NOMO-1 treated with dmso at 0.1 percent for 144 hours (cell line): ENCODE data around the gene MORC3.
"Not testable (repeated sequence)": the region's sequence is repeated elsewhere in the genome, so short reads cannot be mapped to it uniquely, and the experiment has no call there.

Experiments used
- DNase-seq: peaks from one replicate; lab custom pipeline; 2025; ENCODE audit not compliant: unreplicated experiment; lab: John Stamatoyannopoulos, UW

Gene MORC3

DNA sequence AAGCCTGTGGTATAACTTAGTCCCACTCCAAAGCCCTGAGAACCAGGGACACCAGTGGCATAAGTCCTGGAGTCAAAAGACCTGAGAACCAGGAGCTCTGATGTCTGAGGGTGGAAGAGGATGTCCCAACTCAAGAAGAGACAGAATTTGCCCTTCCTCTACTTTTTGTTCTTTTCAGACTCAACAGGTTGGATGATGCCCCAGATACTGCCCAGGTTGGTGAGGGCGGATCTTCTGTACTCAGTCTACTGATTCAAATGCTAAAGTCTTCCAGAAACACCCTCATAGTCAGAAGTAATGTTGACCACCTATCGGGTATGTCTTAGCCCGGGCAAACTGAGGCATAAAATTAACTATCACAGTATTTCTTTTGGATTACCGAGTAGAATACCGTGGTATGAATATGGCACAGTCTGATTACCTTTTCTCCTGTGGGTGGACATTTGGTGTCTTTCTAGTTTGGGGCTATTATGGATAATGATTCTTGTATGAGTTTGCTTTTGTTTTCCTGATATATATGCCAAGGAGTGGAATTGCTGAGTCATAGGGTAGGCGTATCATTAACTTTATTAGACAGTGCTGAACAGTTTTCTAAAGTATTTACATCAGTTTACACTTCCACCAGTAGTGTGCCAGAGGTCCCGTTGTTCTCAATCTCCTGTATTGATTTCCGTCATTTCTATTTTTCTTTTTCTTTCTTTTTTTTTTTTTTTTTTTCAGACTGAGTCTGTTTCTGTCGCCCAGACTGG, 62.0 kb downstream of the MORC3 start:
- DNase-seq: no peak

GRCh38 chr21:36382722-36383121, 62.7 kb downstream of the MORC3 start:
- DNase-seq: not testable (repeated sequence)

DNA sequence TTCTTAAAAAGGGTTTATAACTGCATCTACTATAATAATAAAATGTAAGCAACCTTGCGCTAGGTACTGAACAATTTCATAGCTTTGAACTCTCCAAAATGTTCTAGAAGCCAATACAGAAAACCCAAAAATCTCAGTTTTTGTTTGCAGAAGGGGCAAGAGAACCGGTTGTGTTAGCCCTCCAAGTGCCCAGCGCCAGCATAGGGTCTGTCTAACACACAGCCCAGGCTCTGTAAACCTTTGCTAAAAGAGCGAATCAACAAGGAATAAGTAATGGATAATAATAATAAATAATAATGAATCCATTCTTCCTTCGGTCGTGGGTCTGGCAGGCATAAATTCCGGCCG, 64.9 kb downstream of the MORC3 start:
- no peak for DNase-seq

DNA sequence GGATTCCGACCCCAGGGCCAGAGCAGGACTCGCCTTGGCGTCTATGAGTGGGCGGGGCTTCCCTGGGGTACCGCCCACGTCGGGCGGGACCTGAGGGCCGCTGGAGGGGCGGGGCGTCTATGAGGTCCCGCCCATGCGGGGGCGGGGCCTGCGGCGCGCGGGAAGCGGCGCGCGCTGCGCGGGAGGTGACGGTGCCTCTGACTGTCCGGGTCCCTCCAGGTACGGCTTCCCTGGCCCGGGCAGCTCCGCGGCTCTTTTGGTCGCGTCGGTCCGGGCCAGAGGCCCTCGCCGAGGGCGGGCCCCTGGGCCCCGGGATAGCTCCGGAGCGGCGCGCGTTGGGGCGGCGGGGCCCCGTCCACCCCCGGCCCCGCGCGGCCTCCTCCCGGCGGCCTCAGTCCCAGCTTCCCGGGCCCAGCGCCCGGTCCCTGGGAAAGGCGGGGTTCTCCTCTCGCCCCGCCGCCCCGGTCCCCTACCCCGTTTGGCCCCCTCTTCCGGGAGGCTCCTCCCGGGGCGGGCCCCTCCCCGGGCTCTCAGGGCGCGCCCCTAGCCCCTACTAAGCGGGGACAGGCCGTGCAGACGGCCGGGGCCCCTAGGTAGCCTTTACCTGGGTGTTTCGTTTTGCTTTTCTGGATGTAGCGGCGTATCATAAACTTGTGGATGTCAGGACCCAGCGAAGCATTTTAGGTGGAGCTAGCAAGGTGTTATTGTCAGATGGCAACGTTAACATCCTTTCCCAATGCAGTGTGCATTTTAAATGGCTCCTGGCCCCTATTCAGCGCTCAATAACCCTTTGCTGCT, 65.4 kb downstream of the MORC3 start, which contains the start of gene CHAF1B:
Gene CHAF1B (plus strand): TSS at position 160 of the 798 bp plus-strand sequence. CDS start 745 bp downstream, outside the sequence.
- DNase-seq: peak; percentile 22

- no peak for DNase-seq
These were observed 66.1 kb downstream of the MORC3 start for GRCh38 chr21:36386031-36386642.

DNA sequence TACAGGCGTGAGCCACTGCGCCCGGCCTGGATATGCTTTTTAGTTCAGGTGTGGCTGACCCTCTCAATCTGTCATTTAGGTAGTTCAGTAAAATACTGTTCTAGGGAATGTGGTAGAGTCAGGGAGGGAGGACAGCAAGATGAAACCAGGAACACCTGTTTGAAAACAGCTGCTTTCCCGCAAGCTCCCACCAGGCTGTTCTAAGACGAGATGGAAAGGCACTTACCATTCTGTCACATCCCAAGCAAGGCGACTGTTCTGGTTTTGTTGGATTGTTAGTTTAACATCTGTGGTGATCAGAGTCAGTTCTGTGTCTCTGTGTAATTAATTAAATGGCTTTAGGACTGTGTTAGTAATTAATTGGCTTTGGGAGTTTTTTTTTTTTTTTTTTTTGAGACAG, 68.1 kb downstream of the MORC3 start:
- no peak for DNase-seq

- no peak for DNase-seq
These were observed 68.8 kb downstream of the MORC3 start for GRCh38 chr21:36388835-36389234.

DNA sequence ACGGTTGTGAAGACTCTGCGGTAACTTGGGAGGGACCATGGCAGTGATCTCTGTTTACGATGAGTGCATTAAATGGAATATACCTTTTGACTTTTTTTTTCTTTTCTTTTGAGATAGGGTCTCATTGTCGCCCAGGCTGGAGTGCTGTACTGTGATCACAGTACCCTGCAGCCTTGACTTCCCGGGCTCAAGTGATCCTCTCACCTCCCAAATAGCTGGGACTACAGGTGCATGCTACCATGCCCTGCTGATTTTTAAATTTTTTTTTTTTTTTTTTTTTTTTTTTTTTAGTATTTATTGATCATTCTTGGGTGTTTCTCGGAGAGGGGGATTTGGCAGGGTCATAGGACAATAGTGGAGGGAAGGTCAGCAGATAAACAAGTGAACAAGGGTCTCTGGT, 71.7 kb downstream of the MORC3 start:
- DNase-seq: not testable (repeated sequence)

DNA sequence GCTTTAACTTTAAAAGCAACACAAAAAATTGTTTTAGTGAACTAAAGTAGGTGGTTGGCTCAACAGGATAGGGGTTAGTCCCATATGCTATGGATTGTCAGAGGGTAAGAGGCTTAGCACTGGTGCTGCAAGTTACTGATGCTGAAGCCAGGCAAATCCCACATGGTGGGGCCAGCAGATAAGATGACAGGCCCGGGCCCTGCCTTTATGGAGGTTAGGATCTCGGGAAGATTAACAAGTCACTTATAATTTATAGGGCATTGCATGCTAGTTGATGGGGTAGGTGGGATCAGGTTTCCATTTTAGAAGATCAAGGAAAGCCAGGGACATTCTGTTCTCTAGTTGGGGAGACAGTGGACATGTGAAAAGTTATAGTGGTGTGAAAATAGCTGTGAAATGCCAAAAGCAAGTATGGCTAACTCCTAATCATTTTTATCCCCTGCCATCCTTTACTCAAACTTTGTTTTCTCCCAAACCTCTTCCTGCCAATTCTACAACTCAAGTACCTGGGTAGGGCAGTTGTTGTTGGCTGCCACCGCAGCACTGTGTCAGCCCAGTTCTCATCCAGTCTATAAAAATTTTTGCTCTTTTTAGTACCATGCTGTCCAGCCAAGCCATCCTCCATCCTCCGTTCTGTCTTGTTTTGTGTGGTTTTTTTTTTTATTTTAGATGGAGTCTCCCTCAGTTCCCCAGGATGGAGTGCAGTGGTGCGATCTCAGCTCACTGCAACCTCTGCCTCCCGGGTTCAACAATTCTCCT, 75.5 kb downstream of the MORC3 start:
- DNase-seq: no peak

- DNase-seq: no peak
These were observed 76.3 kb downstream of the MORC3 start for GRCh38 chr21:36396325-36396724.

- DNase-seq: no peak
These were observed 77.0 kb downstream of the MORC3 start for GRCh38 chr21:36396971-36397370.

GRCh38 chr21:36397606-36398005, 77.6 kb downstream of the MORC3 start:
- no peak for DNase-seq

DNA sequence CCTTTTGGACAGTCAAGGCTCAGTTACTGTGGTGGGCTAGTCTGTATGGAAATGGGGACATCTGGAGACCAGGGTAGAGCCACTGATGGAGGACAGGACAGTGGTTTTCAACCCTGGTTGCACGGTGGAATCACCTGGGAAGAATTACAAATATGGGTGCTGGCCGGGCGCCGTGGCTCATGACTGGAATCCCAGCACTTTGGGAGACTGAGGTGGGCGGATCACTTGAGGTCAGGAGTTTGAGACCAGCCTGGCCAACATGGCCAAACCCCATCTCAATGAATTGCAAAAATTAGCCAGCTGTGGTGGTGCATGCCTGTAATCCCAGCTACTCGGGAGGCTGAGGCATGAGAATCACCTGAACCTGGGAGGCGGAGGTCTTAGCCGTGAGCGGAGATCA, 79.7 kb downstream of the MORC3 start:
- not testable (repeated sequence) for DNase-seq

- no peak for DNase-seq
These were observed 80.7 kb downstream of the MORC3 start for GRCh38 chr21:36400719-36401118.

DNA sequence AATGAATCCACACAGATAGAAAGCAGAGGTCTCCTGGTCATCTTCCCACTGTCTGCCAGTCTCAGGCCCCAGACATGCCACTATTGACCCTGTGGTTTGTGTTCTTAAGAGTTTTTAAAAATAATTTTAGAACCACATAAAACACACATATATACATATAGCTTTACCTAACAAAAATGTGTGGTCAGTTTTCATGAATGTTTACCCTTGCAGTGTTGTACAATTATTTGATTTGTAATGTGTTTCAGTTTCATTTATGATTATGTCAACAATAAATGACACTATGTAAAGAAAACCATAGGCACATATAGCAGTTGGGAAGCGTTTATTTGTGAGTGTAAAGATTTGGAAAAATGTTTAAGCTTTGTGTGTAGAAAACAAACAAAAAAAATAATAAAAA, 82.3 kb downstream of the MORC3 start:
- DNase-seq: no peak

GRCh38 chr21:36403713-36404112, 83.7 kb downstream of the MORC3 start:
- DNase-seq: no peak

GRCh38 chr21:36408568-36408967, 88.6 kb downstream of the MORC3 start:
- no peak for DNase-seq

- no peak for DNase-seq
These were observed 91.3 kb downstream of the MORC3 start for GRCh38 chr21:36411301-36411700.

DNA sequence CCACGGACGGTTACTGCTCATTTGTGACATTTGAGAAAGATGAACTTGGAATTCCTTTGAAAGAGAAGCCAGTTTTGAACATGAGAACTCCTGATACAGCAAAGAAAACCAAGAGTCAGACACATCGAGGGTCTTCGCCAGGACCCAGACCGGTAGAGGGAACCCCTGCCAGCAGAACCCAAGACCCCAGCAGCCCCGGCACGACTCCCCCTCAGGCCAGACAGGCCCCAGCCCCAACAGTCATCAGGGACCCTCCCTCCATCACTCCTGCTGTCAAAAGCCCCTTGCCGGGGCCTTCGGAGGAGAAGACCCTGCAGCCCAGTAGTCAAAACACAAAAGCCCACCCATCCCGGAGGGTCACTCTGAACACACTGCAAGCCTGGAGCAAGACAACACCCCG, 92.9 kb downstream of the MORC3 start:
- DNase-seq: no peak

- no peak for DNase-seq
These were observed 95.4 kb downstream of the MORC3 start for GRCh38 chr21:36415375-36415774.

GRCh38 chr21:36419241-36419640, 99.2 kb downstream of the MORC3 start:
- no peak for DNase-seq
